Activated B cell treated with CpG ODN at 0.5 μM for 24 hours (primary cell): ENCODE measurements around the gene FZR1. TPM values are rescaled to one million over a fixed set of nuclear protein-coding genes. Genes with fewer than 3 reads are reported as not detected.

Source experiments
- ATAC-seq: fragments of 200-7000 bp; cut with Tn5 transposase; one replicate; pipeline ENCODE4 v1.10.0; 2021; ENCODE audit warnings: low read depth, mild to moderate bottlenecking, moderate library complexity
- CTCF ChIA-PET: fragments of 350-600 bp; sonication (Branson Sonifier 250); formaldehyde crosslinking; loops from one replicate; lab custom pipeline; 2021; ENCODE audit warnings: antibody characterized with exemption; lab: Charles Lee
- POLR2A ChIA-PET: fragments of 350-600 bp; sonication (Branson Sonifier 250); formaldehyde crosslinking; loops from one replicate; lab custom pipeline; 2021; ENCODE audit warnings: antibody characterized with exemption; lab: Charles Lee
- DNase-seq: peaks from one replicate; pipeline ENCODE4 v3.0.0; 2022
- H3K27ac Mint-ChIP-seq: one replicate; pipeline ENCODE4 v1.8.0; 2020; ENCODE audit warnings: mixed read lengths
- H3K27me3 Mint-ChIP-seq: one replicate; pipeline ENCODE4 v1.8.0; 2021; ENCODE audit warnings: mixed read lengths
- H3K36me3 Mint-ChIP-seq: one replicate; pipeline ENCODE4 v1.8.0; 2021; ENCODE audit warnings: low read depth, mixed read lengths
- H3K4me1 Mint-ChIP-seq: one replicate; pipeline ENCODE4 v1.8.0; 2021; ENCODE audit warnings: mixed read lengths
- H3K4me3 Mint-ChIP-seq: one replicate; pipeline ENCODE4 v1.8.0; 2020; ENCODE audit warnings: mild to moderate bottlenecking, mixed read lengths
- H3K9me3 Mint-ChIP-seq: one replicate; pipeline ENCODE4 v1.8.0; 2020; ENCODE audit warnings: mixed read lengths
- intact Hi-C: fragments of 100-400 bp; cut with micrococcal nuclease; formaldehyde crosslinking; loops from one replicate; pipeline ENCODE4 v1.15.1; 2024
- total RNA-seq: library from RNA; stranded (reverse); gene quantifications from 2 replicates; pipeline ENCODE4 v1.2.3, GENCODE V29; 2022
- TF ChIP-seq, protein P1 (sequence below): fragments of 200-600 bp; IDR thresholded peaks from one replicate; pipeline ENCODE4 v1.8.0; 2022; ENCODE audit warnings: antibody characterized with exemption, mild to moderate bottlenecking

Gene FZR1
- total RNA-seq, 1 donor from 2014 or later = 66.0 TPM

DNA sequence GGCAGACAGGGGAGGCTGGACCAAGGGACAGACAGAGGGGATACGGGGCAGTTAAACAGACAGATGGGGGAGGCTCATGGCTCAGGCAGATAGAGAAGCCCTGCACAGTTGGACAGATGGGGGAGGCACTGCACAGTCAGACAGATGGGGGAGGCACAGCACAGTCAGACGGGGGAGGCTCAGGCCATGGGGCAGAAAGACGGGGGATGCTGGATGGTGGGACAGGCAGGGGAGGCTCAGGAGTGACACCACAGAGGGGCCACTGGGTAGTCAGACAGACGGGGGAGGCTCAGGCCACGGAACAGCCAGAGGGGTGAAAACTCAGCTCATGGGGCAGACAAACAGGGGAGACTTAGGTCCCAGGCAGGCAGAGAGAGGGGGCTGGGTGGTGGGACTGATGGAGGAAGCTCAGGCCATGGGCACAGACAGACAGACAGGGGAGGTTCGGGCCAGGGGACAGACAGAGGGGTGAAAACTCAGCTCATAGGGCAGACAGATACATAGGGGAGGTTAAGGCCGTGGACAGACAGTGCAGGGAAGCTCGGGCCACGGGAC, 50.4 kb downstream of the FZR1 start:
- H3K27me3 Mint-ChIP-seq = no peaks in the 10 kb centered on the region
- H3K4me1 Mint-ChIP-seq = peaks cover 64% of the 10 kb centered on the region
- peaks cover 6% of the 10 kb centered on the region for H3K36me3 Mint-ChIP-seq
- TF ChIP-seq, protein P1, sequence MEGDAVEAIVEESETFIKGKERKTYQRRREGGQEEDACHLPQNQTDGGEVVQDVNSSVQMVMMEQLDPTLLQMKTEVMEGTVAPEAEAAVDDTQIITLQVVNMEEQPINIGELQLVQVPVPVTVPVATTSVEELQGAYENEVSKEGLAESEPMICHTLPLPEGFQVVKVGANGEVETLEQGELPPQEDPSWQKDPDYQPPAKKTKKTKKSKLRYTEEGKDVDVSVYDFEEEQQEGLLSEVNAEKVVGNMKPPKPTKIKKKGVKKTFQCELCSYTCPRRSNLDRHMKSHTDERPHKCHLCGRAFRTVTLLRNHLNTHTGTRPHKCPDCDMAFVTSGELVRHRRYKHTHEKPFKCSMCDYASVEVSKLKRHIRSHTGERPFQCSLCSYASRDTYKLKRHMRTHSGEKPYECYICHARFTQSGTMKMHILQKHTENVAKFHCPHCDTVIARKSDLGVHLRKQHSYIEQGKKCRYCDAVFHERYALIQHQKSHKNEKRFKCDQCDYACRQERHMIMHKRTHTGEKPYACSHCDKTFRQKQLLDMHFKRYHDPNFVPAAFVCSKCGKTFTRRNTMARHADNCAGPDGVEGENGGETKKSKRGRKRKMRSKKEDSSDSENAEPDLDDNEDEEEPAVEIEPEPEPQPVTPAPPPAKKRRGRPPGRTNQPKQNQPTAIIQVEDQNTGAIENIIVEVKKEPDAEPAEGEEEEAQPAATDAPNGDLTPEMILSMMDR = no peak
- peak overlapping the region; percentile 89 for H3K4me3 Mint-ChIP-seq
- no peaks in the 10 kb centered on the region for H3K9me3 Mint-ChIP-seq
- POLR2A ChIA-PET = interaction anchor here (0.5 to 3.0 kb wide), 12 partner anchors 10 to 1963 kb away, joined by 3 to 13 read pairs (median 4); partner anchors contain the start of gene MRPL54
- CTCF ChIA-PET = interaction anchor here (1.0 to 6.0 kb wide), 3 partner anchors 11 to 109 kb away, joined by 3 to 37 read pairs (median 3); partner anchors contain the start of gene GIPC3
- H3K27ac Mint-ChIP-seq = peak overlapping the region; percentile 81
- DNase-seq (no peak), ATAC-seq (no peak)
- intact Hi-C loops = loop anchor here (2.0 to 10.0 kb wide), 5 partner anchors 49 to 508 kb away; partner anchors contain the start of genes APBA3, CACTIN, FZR1 and MRPL54

GRCh38 chr19:3556978-3557460, 50.9 kb downstream of the FZR1 start:
- CTCF ChIA-PET = interaction anchor here (1.0 to 6.0 kb wide), 3 partner anchors 11 to 109 kb away, joined by 3 to 37 read pairs (median 3); partner anchors contain the start of gene GIPC3
- peak; percentile 20 for ATAC-seq
- peak; percentile 57 for DNase-seq
- H3K4me3 Mint-ChIP-seq = peak overlapping the region; percentile 89
- no peaks in the 10 kb centered on the region for H3K9me3 Mint-ChIP-seq
- H3K4me1 Mint-ChIP-seq = peaks cover 60% of the 10 kb centered on the region
- H3K36me3 Mint-ChIP-seq = peaks cover 6% of the 10 kb centered on the region
- H3K27me3 Mint-ChIP-seq = no peaks in the 10 kb centered on the region
- TF ChIP-seq, protein P1 = no peak
- POLR2A ChIA-PET = interaction anchor here (0.5 to 3.0 kb wide), 11 partner anchors 11 to 710 kb away, joined by 3 to 13 read pairs (median 3); partner anchors contain the start of gene MRPL54
- intact Hi-C loops = loop anchor here (1.0 to 10.0 kb wide), 6 partner anchors 15 to 508 kb away; partner anchors contain the start of genes APBA3, CACTIN, FZR1 and HMG20B
- H3K27ac Mint-ChIP-seq = peak overlapping the region; percentile 81

GRCh38 chr19:3557461-3558248, 51.5 kb downstream of the FZR1 start, which contains the start of gene MFSD12:
MFSD12 (minus strand) TSS chr19:3557586; CDS start chr19:3557403, 183 bp downstream.
- peak within 1 kb of the TSS; percentile 86 for H3K27ac Mint-ChIP-seq
- H3K36me3 Mint-ChIP-seq = peaks cover 6% of the 10 kb centered on the region
- TF ChIP-seq, protein P1 = no peak
- ChIA-PET CTCF (interaction anchor here (1.0 to 6.0 kb wide), 3 partner anchors 12 to 108 kb away, joined by 3 to 37 read pairs (median 3); partner anchors contain the start of gene GIPC3), POLR2A (interaction anchor here (0.6 to 3.0 kb wide), 9 partner anchors 11 to 710 kb away, joined by 3 to 13 read pairs (median 3); partner anchors contain the start of gene MRPL54)
- H3K9me3 Mint-ChIP-seq = no peaks in the 10 kb centered on the region
- peak; percentile 86 for ATAC-seq
- H3K27me3 Mint-ChIP-seq = no peaks in the 10 kb centered on the region
- DNase-seq = peak; percentile 94
- peaks cover 57% of the 10 kb centered on the region for H3K4me1 Mint-ChIP-seq
- intact Hi-C loops = loop anchor here (1.0 to 10.0 kb wide), 7 partner anchors 13 to 507 kb away; partner anchors contain the start of genes APBA3, CACTIN, FZR1 and HMG20B
- H3K4me3 Mint-ChIP-seq = peak within 1 kb of the TSS; percentile 89

- ATAC-seq (no peak), DNase-seq (no peak)
- intact Hi-C loops = no loop called here
- no peaks in the 10 kb centered on the region for H3K9me3 Mint-ChIP-seq
- H3K36me3 Mint-ChIP-seq = no peaks in the 10 kb centered on the region
- H3K27ac Mint-ChIP-seq = no peak overlapping the region
- CTCF ChIA-PET = no interaction called here
- H3K4me3 Mint-ChIP-seq = no peak overlapping the region
- TF ChIP-seq, protein P1 = no peak
- POLR2A ChIA-PET = no interaction called here
- H3K27me3 Mint-ChIP-seq = no peaks in the 10 kb centered on the region
- H3K4me1 Mint-ChIP-seq = peaks cover 7% of the 10 kb centered on the region
Observed at GRCh38 chr19:3563709-3564524, 57.8 kb downstream of the FZR1 start.
